Left lobe of liver (tissue), 2 donors: Measurements from ENCODE around the gene HLA-DRB1. TPM values are rescaled to one million over a fixed set of nuclear protein-coding genes. Genes with fewer than 3 reads are reported as not detected.
"Not testable (repeated sequence)": the region's sequence is repeated elsewhere in the genome, so short reads cannot be mapped to it uniquely, and the experiment has no call there.

Experiments
- ATAC-seq: fragments of 200-7000 bp; cut with Tn5 transposase; one replicate; pipeline ENCODE4 v1.9.1; 2020; ENCODE audit warnings: mild to moderate bottlenecking, moderate library complexity
- DNase-seq: peaks from one replicate; pipeline ENCODE4 v3.0.0-alpha.2; 2020; ENCODE audit warnings: low spot score
- total RNA-seq: library from RNA; stranded (reverse); gene quantifications from one replicate; pipeline ENCODE4 v1.2.1, GENCODE V29; 2021
- donor health status: DM: no; HTN: no; CAD: no; lungs with moderate emphysema.
- donor health status: DM: no; HTN: yes; CAD: no.

The HLA-DRB1 gene
- total RNA-seq, 1 donor from 2014 or later, result 15.3 TPM

DNA sequence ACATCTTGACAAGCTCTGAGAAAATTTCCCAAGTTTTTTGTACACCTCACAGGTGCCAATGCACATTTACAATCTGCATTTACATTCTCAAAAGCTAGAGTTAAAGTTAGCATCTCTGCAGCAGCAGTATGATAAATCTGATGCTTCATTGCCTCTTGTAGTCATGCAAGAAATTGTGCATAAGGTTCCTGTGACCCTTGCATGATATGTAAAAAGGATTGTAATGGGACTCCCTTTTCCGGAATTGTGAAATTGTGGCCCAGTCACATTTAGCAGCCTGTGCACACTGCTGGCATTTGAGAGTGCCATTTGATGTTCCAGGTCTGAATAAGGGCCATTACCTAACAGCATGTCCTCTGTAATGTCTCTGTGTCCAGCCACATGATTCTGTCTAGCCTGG lies 24.1 kb downstream of the HLA-DRB1 start:
- ATAC-seq (no peak), DNase-seq (no peak)

DNA sequence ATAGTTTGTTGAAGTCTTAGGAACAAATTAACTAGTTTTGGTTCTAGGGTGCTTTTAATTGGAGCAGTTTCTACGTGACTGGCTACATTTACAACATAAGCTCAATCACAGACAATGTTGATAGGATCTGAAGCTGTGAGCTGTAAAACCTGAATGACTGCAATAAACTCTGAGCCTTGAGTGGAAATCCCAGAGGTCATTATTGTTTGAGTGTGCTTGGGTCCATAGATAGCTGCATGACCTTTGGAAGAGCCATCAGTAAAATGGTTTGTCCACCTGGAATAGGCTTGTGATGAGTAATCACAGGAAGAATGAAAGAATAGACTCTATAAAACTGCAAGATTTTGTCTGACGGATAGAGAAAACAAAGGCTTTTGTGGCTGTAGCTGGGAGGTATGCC lies 26.7 kb downstream of the HLA-DRB1 start:
- ATAC-seq (no peak), DNase-seq (no peak)

- no peak for ATAC-seq
These were observed 29.9 kb downstream of the HLA-DRB1 start for GRCh38 chr6:32559747-32560146.

GRCh38 chr6:32558426-32559057 lies 31.1 kb downstream of the HLA-DRB1 start:
- ATAC-seq (peak; percentile 26), DNase-seq (no peak)

More at GRCh38 chr6:32559747-32560146, 29.9 kb downstream of the HLA-DRB1 start:
- no peak for DNase-seq

GRCh38 chr6:32554116-32554965 lies 35.3 kb downstream of the HLA-DRB1 start:
- no peak for DNase-seq
- no peak for ATAC-seq

- DNase-seq (no peak), ATAC-seq (no peak)
These were observed 36.5 kb downstream of the HLA-DRB1 start for GRCh38 chr6:32553037-32553742.

GRCh38 chr6:32551410-32551809 lies 38.2 kb downstream of the HLA-DRB1 start:
- peak; percentile 56 for ATAC-seq
- no peak for DNase-seq

DNA sequence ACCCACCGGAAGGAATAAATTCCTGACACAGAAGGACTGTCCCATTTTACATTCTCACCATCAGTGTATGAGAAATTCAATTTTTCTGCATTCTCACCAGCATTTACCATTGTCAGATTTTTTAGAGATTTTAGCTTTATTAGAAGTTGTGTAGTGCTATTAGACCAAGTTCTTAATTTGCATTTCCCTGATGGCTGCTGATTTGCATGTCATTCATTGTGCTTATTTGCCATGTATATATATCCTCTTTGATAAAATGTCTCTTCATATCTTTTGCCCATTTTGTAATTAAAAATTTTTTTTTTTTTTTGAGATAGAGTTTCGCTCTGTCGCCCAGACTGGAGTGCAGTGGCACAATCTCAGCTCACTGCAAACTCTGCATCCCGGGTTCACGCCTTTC lies 49.8 kb downstream of the HLA-DRB1 start:
- ATAC-seq (no peak), DNase-seq (no peak)

GRCh38 chr6:32530431-32530793 lies 59.2 kb downstream of the HLA-DRB1 start:
- ATAC-seq, DNase-seq: not testable (repeated sequence)

DNA sequence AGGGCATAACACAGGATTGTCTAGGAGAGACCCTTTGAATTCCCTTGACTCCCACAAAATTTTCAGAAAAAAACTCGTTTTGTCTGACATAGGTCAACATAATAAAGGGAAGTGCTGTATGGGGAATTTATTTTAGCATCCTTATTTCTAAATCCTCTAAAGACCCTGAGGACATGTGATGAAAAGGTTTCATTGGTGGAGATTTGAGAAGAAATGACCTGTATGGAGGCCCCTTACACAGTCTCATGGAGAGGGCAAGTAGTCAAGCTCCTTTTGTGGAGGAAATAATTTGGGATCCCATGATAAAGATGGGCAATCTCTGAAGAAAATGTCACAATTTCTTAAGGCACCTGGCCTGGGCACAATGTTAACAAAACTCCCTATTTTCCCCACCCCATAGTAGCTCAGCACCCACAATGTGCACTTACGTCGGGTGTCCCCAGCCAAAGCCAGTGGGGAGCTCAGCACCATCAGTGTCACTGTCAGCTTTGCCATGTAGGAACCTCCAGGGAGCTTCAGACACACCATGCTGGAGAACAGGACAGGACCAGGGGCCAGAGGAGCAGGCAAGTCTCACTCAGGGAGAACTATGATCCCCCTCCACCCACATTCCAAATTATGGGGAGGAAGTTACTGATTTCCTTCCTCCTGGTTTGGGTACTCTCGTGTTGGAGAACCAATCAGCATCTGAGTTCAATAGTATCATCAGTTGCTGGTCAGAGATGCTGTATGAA lies 59.8 kb downstream of the HLA-DRB1 start, which contains the start of gene HLA-DRB5:
Gene HLA-DRB5 (minus strand): TSS at position 591 of the 734 bp plus-strand sequence. CDS start 63 bp downstream, at position 528.
- DNase-seq (no peak), ATAC-seq (peak; percentile 51)

Other genes with a start within 250 kb of the HLA-DRB1 start
- not detected for gene TSBP1, start 217.9 kb downstream of the HLA-DRB1 start, total RNA-seq
- gene BTNL2, start 182.7 kb downstream of the HLA-DRB1 start, total RNA-seq, result not detected
- gene HLA-DRA, start 150.0 kb downstream of the HLA-DRB1 start, total RNA-seq, result 24.4 TPM
- gene HLA-DRB5, start 59.6 kb downstream of the HLA-DRB1 start, total RNA-seq, result 2.1 TPM
- 1.2 TPM for gene HLA-DQA1, start 47.6 kb upstream of the HLA-DRB1 start, total RNA-seq
- gene HLA-DQB1, start 76.8 kb upstream of the HLA-DRB1 start, total RNA-seq, result 0.68 TPM
- not detected for gene HLA-DQA2, start 151.5 kb upstream of the HLA-DRB1 start, total RNA-seq
- 0.28 TPM for gene HLA-DQB2, start 173.7 kb upstream of the HLA-DRB1 start, total RNA-seq
- gene HLA-DOB, start 227.2 kb upstream of the HLA-DRB1 start, total RNA-seq, result not detected
- 11.8 TPM for gene TAP2, start 248.9 kb upstream of the HLA-DRB1 start, total RNA-seq